ENCODE measurements around the gene TEAD4. TPM values are rescaled to one million over a fixed set of nuclear protein-coding genes. Genes with fewer than 3 reads are reported as not detected.

Gene TEAD4
- total RNA-seq, 1 donor from 2014 or later, result 26.0 TPM

GRCh38 chr12:3012786-3013185 is 53.6 kb downstream of the TEAD4 start:
- peaks cover 14% of the 10 kb centered on the region for H3K4me1 Mint-ChIP-seq (ENCODE audit: low read depth)
- TF ChIP-seq, protein P1, sequence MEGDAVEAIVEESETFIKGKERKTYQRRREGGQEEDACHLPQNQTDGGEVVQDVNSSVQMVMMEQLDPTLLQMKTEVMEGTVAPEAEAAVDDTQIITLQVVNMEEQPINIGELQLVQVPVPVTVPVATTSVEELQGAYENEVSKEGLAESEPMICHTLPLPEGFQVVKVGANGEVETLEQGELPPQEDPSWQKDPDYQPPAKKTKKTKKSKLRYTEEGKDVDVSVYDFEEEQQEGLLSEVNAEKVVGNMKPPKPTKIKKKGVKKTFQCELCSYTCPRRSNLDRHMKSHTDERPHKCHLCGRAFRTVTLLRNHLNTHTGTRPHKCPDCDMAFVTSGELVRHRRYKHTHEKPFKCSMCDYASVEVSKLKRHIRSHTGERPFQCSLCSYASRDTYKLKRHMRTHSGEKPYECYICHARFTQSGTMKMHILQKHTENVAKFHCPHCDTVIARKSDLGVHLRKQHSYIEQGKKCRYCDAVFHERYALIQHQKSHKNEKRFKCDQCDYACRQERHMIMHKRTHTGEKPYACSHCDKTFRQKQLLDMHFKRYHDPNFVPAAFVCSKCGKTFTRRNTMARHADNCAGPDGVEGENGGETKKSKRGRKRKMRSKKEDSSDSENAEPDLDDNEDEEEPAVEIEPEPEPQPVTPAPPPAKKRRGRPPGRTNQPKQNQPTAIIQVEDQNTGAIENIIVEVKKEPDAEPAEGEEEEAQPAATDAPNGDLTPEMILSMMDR (IDR thresholded peaks at IDR 0.05), result no peak
- peaks cover 4% of the 10 kb centered on the region for H3K36me3 Mint-ChIP-seq (ENCODE audit: low read depth)
- no peak overlapping the region for H3K4me3 Mint-ChIP-seq (ENCODE audit: unreplicated experiment)
- H3K27me3 Mint-ChIP-seq (ENCODE audit: low read depth), result no peaks in the 10 kb centered on the region
- H3K27ac Mint-ChIP-seq (ENCODE audit: unreplicated experiment), result peak overlapping the region; percentile 68
- H3K9me3 Mint-ChIP-seq (ENCODE audit: low read depth), result no peaks in the 10 kb centered on the region
- DNase-seq (ENCODE audit: low spot score), result no peak

DNA sequence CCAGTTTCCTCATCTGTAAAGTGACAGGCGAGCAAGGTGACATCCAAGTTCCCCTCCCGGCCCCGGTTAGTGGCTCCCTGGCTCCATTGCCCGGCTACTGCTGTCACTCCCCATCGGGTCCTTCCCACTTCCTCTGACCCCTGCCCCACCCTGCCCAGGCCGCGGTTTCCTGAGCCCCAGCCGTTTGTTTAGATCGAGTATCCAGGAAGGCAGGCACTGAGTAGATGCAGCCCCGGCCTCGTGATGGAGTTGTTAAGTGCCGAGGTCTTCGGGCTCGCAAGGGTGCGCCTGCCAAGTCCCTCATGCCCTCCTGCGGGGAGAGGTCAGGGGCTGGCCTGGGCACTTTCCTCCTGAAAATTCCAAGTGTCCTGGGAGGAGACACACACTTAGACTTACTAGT is 55.4 kb downstream of the TEAD4 start:
- H3K4me1 Mint-ChIP-seq (ENCODE audit: low read depth), result peaks cover 14% of the 10 kb centered on the region
- H3K27ac Mint-ChIP-seq (ENCODE audit: unreplicated experiment), result no peak overlapping the region
- no peaks in the 10 kb centered on the region for H3K27me3 Mint-ChIP-seq (ENCODE audit: low read depth)
- no peak for DNase-seq (ENCODE audit: low spot score)
- H3K4me3 Mint-ChIP-seq (ENCODE audit: unreplicated experiment), result no peak overlapping the region
- peaks cover 8% of the 10 kb centered on the region for H3K36me3 Mint-ChIP-seq (ENCODE audit: low read depth)
- no peaks in the 10 kb centered on the region for H3K9me3 Mint-ChIP-seq (ENCODE audit: low read depth)
- TF ChIP-seq, protein P1 (IDR thresholded peaks at IDR 0.05), result no peak

DNA sequence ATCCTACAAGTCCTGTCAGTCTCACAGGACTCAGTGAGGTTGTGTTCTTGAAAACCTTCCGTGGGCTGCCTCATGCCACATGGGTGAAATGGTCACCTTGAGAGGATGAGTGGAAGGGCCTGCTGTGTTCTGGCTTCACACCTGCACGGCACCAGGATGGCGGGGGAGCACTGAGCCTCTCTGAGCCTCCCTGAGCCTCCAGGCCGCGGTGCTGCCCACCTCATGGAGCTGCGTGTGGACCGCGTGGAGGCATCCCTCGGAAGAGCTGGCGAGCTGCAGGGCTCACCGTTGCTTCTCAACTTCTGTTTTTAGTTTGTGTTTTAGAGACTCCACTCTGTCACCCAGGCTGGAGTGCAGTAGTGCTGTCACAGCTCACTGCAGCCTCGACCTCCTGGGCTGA is 56.2 kb downstream of the TEAD4 start:
- Mint-ChIP-seq H3K4me1 (ENCODE audit: low read depth) (peaks cover 14% of the 10 kb centered on the region), H3K27ac (ENCODE audit: unreplicated experiment) (no peak overlapping the region), H3K9me3 (ENCODE audit: low read depth) (no peaks in the 10 kb centered on the region), H3K27me3 (ENCODE audit: low read depth) (no peaks in the 10 kb centered on the region), H3K36me3 (ENCODE audit: low read depth) (peaks cover 12% of the 10 kb centered on the region), H3K4me3 (ENCODE audit: unreplicated experiment) (no peak overlapping the region)
- TF ChIP-seq, protein P1 (IDR thresholded peaks at IDR 0.05), result no peak
- no peak for DNase-seq (ENCODE audit: low spot score)

- Mint-ChIP-seq H3K27me3 (ENCODE audit: low read depth) (no peaks in the 10 kb centered on the region), H3K4me1 (ENCODE audit: low read depth) (peaks cover 14% of the 10 kb centered on the region), H3K9me3 (ENCODE audit: low read depth) (no peaks in the 10 kb centered on the region), H3K4me3 (ENCODE audit: unreplicated experiment) (no peak overlapping the region), H3K36me3 (ENCODE audit: low read depth) (peaks cover 15% of the 10 kb centered on the region), H3K27ac (ENCODE audit: unreplicated experiment) (no peak overlapping the region)
- no peak for DNase-seq (ENCODE audit: low spot score)
- TF ChIP-seq, protein P1 (IDR thresholded peaks at IDR 0.05), result no peak
Measured at GRCh38 chr12:3016191-3016590, 57.0 kb downstream of the TEAD4 start.

DNA sequence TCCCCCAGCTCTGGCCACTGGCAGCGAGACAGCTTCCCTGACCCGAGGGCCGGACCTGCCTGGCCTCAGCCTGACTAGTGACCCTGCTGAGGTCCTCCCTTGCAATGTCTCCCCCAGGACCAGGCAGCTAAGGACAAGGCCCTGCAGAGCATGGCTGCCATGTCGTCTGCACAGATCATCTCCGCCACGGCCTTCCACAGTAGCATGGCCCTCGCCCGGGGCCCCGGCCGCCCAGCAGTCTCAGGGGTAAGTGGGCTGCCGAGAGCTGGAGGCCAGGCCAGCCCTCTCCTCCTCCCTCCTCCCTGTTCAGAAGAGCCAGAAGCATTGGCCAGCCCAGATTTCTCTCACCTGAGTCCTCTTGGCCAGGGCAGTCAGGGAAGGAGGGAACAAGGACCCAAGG is 58.1 kb downstream of the TEAD4 start:
- DNase-seq (ENCODE audit: low spot score), result no peak
- TF ChIP-seq, protein P1 (IDR thresholded peaks at IDR 0.05), result no peak
- no peaks in the 10 kb centered on the region for H3K27me3 Mint-ChIP-seq (ENCODE audit: low read depth)
- H3K4me1 Mint-ChIP-seq (ENCODE audit: low read depth), result peaks cover 14% of the 10 kb centered on the region
- peaks cover 18% of the 10 kb centered on the region for H3K36me3 Mint-ChIP-seq (ENCODE audit: low read depth)
- no peak overlapping the region for H3K4me3 Mint-ChIP-seq (ENCODE audit: unreplicated experiment)
- no peaks in the 10 kb centered on the region for H3K9me3 Mint-ChIP-seq (ENCODE audit: low read depth)
- H3K27ac Mint-ChIP-seq (ENCODE audit: unreplicated experiment), result no peak overlapping the region

Measured in chondrocyte (in vitro differentiated cells).